ENCODE results near the gene RBM38.
"Not testable (repeated sequence)": the region's sequence is repeated elsewhere in the genome, so short reads cannot be mapped to it uniquely, and the experiment has no call there.

Gene RBM38

GRCh38 chr20:57390604-57391438 lies at the start of gene RBM38:
TSS of gene RBM38 (plus strand) at chr20:57391396. CDS start at chr20:57391582, 186 bp downstream.
- DNase-seq, result peak; percentile 82

DNA sequence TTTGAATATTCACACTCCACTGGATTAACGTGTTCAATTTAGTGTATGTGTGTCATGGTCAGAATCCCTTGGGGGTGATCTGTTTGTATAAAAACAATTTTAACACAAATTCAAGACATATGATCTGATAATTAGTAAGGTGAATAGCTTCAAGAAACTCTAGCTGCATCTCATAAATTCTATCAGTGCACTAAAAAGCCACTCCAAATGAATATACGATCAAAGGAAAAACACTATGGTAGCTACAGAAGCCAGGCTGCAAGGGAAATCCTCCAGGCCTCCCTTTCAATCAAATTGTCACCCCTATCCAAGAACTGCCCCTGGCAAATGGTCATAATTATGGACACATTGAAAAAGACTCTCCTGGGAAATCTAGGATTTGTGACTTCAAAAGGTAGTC lies 49.5 kb upstream of the RBM38 start:
- no peak for DNase-seq

DNA sequence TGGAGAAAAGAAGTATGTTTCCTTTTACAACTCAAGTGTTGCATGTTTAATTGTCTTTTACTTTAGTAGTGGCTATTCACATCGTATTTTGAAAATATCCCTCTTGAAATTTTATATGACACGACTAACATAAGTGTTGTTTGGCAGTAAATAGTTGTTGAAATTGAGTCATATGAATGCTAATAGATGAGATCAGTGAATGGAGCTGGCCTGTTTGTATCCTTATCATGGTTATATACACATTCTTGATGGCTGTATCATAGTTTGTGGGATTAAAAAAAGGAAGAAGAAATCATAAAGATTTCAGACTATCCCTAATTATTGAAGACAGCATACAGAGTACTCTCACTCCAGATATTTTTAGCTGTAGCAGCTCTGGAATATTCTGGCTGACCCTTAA lies 48.4 kb upstream of the RBM38 start:
- DNase-seq, result no peak

- DNase-seq, result peak; percentile 90
Observed at GRCh38 chr20:57346477-57346876, 44.7 kb upstream of the RBM38 start.

DNA sequence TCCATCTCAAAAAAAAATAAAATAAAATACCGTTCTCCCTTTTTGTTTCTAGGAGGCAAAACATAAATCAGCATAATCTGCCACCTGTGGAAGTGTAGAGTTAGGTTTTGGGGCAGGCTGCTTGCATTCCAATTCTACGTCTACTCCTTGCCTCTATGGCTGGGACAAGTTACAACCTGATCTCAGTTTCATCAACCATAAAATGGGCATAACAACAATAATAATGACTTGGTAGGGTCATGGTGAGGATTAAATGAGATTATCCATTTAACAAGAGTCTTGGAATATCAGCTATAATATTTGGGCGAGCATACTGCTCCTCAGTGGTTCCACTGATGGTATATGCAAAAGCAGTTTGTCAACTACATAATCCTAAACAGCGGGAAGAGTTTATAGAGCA lies 43.8 kb upstream of the RBM38 start:
- no peak for DNase-seq

GRCh38 chr20:57348200-57348921 lies 42.8 kb upstream of the RBM38 start:
- DNase-seq, result not testable (repeated sequence)

- not testable (repeated sequence) for DNase-seq
Observed at GRCh38 chr20:57348922-57349574, 42.1 kb upstream of the RBM38 start.

DNA sequence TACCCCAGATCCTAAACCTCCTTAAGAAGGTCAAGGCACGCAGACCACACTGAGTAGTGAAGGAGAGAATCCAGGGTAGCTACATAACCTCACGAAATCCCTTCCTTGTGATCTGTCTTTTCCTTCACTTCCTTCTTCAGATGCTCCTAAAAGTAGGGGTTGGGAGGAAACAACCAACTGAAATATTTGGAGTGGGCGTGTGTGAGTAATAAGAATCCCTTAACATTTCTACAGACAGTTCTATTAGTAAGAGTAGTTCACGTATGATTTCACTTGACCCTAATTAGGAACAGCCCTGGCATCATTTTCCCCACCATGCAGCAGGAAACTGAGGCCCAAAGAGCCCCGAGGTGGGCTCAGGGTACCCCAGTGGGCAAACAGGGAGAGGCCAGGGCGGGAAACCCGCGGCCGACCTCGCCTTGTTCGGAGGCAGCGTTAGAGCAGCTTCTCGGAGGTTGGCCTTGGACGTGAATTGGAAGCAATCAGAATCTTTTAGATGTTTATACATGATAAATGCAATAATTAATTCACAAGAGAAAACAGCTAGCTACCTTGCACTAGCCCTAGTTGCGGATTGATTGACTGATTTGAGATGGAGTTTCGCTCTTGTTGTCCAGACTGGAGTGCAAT lies 41.0 kb upstream of the RBM38 start:
- no peak for DNase-seq

GRCh38 chr20:57350726-57351041 lies 40.5 kb upstream of the RBM38 start:
- not testable (repeated sequence) for DNase-seq

DNA sequence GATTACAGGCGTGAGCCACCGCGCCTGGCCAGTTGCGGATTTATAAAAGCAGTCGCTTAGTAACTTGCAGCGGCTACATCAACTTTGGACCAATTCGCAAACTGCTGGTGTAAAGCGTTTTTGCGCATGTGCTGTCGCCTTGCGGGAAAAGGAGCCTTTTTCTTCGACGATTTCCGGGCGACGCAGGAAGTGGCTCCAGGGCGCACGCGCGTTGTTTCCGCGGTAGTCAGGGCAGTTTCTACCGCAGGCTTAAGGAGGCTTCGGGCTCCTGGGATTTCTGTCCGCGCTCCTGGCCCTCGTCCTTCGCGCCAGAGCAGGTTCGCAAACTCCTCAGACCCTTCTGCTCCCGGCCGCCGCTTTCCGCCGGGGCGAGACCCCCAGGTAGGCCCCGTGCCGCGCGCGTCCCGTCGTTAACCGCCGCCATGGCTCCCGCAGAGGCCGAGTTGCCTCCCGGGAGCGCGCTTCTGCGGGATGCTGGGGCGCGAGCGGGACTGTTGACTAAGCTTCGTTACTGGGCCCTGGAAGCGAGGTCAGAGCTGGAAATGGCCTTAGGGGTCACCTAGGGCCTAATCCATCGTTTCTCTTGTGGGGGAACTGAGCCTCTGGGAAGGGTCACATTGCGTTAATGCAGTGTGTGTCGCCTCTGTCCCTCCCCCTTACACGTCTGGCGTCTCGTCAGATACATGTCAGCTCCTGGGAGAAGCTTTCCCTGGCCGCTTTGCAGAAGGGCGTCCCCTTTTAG lies 40.0 kb upstream of the RBM38 start, which contains the start of gene RAE1:
TSS of gene RAE1 (plus strand) at position 214 of the 742 bp plus-strand sequence. CDS start 2,784 bp downstream, outside the sequence.
- DNase-seq, result peak; percentile 97

DNA sequence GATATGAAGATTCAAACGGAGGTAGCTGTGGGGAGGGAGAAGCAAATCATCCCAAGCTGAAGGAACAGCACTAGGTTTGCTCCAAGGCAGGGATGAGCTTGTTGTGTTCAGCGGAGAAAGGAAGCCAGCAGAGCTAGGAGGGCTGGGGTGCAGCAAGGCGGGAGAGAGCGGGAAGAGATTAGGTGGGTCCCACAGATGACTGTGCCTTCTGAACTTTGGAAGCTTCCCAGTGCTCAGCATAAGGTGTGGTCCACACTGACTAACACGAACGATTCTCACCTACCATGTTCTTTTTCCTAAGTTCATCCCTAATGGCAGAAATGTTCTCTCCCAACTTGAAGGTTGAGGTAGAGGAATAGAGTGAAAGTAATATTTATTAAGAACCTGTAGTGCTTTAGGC lies 38.9 kb upstream of the RBM38 start:
- no peak for DNase-seq

DNA sequence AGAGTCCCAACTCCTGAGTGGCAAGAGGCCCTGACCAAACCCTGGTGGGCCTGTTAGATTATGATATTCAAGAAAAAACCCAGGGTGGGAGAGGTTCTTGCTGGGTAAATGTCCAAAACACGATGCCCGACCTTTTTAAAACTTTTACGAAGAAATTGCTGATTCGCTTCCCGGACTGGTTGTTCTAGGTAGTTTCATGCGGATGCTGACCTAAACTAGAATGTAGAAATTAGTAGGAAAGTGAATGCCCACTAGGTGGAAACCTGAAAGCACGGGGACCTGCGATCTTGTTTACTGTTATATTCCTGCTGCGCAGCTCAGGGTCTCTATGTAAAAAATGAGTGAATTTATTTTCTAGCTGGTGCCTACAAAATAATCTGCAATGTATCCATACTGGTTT lies 37.8 kb upstream of the RBM38 start:
- no peak for DNase-seq

DNA sequence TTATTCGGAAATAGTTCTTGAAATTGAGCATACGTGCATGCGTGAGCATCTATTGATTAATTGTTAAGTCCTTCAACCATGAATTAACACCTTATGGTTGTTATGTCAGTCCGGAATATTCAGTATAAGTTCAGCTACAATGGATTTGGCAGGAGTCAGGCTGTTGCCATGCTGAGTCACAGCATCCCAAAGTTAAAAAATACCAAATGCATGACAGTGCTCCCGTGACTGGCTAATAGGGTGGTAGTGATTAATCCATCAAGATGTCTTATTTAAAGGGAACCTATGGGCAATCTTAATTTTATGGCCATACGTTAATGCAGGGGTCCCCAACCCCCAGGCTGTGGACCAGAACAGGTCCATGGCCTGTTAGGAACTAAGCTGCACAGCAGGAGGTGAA lies 29.7 kb upstream of the RBM38 start:
- no peak for DNase-seq

- no peak for DNase-seq
Observed at GRCh38 chr20:57364451-57364850, 26.7 kb upstream of the RBM38 start.

GRCh38 chr20:57369596-57369995 lies 21.6 kb upstream of the RBM38 start:
- peak; percentile 19 for DNase-seq

- DNase-seq, result no peak
Observed at GRCh38 chr20:57370316-57370715, 20.9 kb upstream of the RBM38 start.

DNA sequence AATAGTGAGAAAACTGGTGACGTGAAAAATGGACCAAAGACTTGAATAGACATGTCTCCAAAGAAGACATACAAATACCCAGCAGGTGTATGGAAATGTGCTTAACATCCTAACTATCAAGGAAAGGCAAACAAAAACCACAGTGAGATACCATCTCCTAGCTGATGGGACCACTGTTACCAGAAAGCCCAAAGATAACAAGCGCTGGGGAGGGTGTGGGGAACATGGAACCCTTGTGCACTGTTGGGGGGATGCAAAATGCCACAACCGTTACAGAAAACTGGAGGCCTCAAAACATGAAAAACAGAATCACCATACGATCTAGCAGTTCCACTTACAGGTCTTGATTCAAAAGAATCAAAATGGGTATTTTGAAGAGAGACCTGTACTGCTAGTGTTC lies 19.8 kb upstream of the RBM38 start:
- no peak for DNase-seq

DNA sequence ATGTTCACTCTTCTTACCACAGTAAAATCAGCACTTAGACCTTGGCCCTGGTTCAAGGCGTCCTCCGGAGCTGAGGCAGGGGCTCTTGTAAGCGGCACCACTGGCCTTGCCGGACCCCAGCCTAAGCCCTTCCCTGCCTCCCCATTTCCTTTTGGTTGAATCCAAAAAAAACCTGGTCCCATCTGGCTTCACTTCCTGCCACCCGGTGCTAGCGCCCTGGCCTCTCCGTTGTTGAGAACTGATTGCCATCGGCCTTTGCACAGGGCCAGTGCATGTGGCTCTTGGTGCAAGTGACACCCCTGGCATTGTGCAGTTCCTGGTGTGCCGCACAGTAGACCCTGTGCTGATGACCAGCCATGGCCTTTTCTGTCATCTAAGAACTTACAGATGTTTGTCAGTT lies 19.0 kb upstream of the RBM38 start:
- DNase-seq, result no peak

- DNase-seq, result no peak
Observed at GRCh38 chr20:57372581-57373350, 18.4 kb upstream of the RBM38 start.

GRCh38 chr20:57374343-57374930 lies 16.8 kb upstream of the RBM38 start:
- DNase-seq, result no peak

GRCh38 chr20:57374931-57375651 lies 16.1 kb upstream of the RBM38 start:
- DNase-seq, result peak; percentile 42
